ENCODE measurements around the gene CRHR2. TPM values are rescaled to one million over a fixed set of nuclear protein-coding genes. Genes with fewer than 3 reads are reported as not detected.

CRHR2 gene
- total and polyA plus RNA-seq, 12 donors = under 0.01 to 0.03 TPM; not detected in 10

- Histone ChIP-seq H3K9me3 (replicated peaks in 1 of 3) (no peaks in the 10 kb centered on the region), H3K27me3 (no peaks in the 10 kb centered on the region), H3K4me1 (replicated peaks in 1 of 2) (no peaks in the 10 kb centered on the region), H3K27ac (no peak overlapping the region), H3K4me3 (no peak overlapping the region), H3K36me3 (replicated peaks in 1 of 2) (peaks cover 0 to 45% of the 10 kb centered on the region in 2 donors)
- WGBS, 4 donors = 77 to 95% (median 92%) methylated on average over 6 of the region's 6 CpGs
- no peak for TF ChIP-seq CTCF (IDR thresholded peaks at IDR 0.05)
- TF ChIP-seq POLR2A (IDR thresholded peaks at IDR 0.05) = no peak
- DNase-seq = no peak
- intact Hi-C loops (cut with DNase I) = no loop called here
Observed at GRCh38 chr7:30634634-30635201, 47.5 kb downstream of the CRHR2 start.

- no peak overlapping the region for H3K4me3 ChIP-seq
- no peaks in the 10 kb centered on the region for H3K27me3 ChIP-seq
- intact Hi-C loops (cut with DNase I) = no loop called here
- no peak for DNase-seq
- WGBS, 4 donors = 96 to 100% (median 98%) methylated on average over 1 of the region's 1 CpG
- TF ChIP-seq POLR2A (IDR thresholded peaks at IDR 0.05) = no peak
- TF ChIP-seq CTCF (IDR thresholded peaks at IDR 0.05) = no peak
- H3K9me3 ChIP-seq (replicated peaks in 1 of 3) = no peaks in the 10 kb centered on the region
- H3K36me3 ChIP-seq (replicated peaks in 1 of 2) = peaks cover 0 to 50% of the 10 kb centered on the region in 2 donors
- no peak overlapping the region for H3K27ac ChIP-seq
- no peaks in the 10 kb centered on the region for H3K4me1 ChIP-seq (replicated peaks in 1 of 2)
Observed at GRCh38 chr7:30634193-30634626, 48.0 kb downstream of the CRHR2 start.

GRCh38 chr7:30633223-30633622 lies 49.0 kb downstream of the CRHR2 start:
- H3K4me3 ChIP-seq = no peak overlapping the region
- TF ChIP-seq CTCF (IDR thresholded peaks at IDR 0.05) = no peak
- TF ChIP-seq POLR2A (IDR thresholded peaks at IDR 0.05) = no peak
- peaks cover 0 to 60% of the 10 kb centered on the region in 2 donors for H3K36me3 ChIP-seq (replicated peaks in 1 of 2)
- H3K4me1 ChIP-seq (replicated peaks in 1 of 2) = no peaks in the 10 kb centered on the region
- WGBS, 4 donors = 74 to 88% (median 83%) methylated on average over 3 of the region's 3 CpGs
- no peaks in the 10 kb centered on the region for H3K27me3 ChIP-seq
- no peak for DNase-seq
- no peaks in the 10 kb centered on the region for H3K9me3 ChIP-seq (replicated peaks in 1 of 3)
- no peak overlapping the region for H3K27ac ChIP-seq
- intact Hi-C loops (cut with DNase I) = no loop called here

- no peak for DNase-seq
- TF ChIP-seq POLR2A (IDR thresholded peaks at IDR 0.05) (no peak), CTCF (IDR thresholded peaks at IDR 0.05) (no peak)
- Histone ChIP-seq H3K27me3 (no peaks in the 10 kb centered on the region), H3K9me3 (replicated peaks in 1 of 3) (no peaks in the 10 kb centered on the region), H3K27ac (no peak overlapping the region), H3K4me1 (replicated peaks in 1 of 2) (no peaks in the 10 kb centered on the region), H3K4me3 (no peak overlapping the region), H3K36me3 (replicated peaks in 1 of 2) (peaks cover 0 to 74% of the 10 kb centered on the region in 2 donors)
- intact Hi-C loops (cut with DNase I) = no loop called here
- WGBS, 4 donors = 93 to 97% (median 96%) methylated on average over 4 of the region's 4 CpGs
Observed at GRCh38 chr7:30630986-30631385, 51.3 kb downstream of the CRHR2 start.
